Neural cell (in vitro differentiated cells): ENCODE data around the gene IPO8. TPM values are rescaled to one million over a fixed set of nuclear protein-coding genes. Genes with fewer than 3 reads are reported as not detected.

ENCODE experiments used
- H2AFZ ChIP-seq: fragments of 200-600, 300-800 bp; sonication (generic), shearing (Covaris generic); 2 replicates; pipeline ENCODE4 v1.6.0; 2014; ENCODE audit warnings: low read depth, mild to moderate bottlenecking, antibody characterized with exemption, low read length, moderate library complexity
- H3F3A ChIP-seq: fragments of 200-600 bp; shearing (Covaris generic); 2 replicates; pipeline ENCODE4 v1.6.1; 2016; ENCODE audit warnings: mild to moderate bottlenecking, moderate library complexity, mixed read lengths, antibody characterized with exemption, low read length; ENCODE audit not compliant: insufficient read depth, poor library complexity, severe bottlenecking
- H3K27ac ChIP-seq: fragments of 200-600, 300-800 bp; sonication (generic), shearing (Covaris generic); 2 replicates; pipeline ENCODE4 v1.5.1; 2014; ENCODE audit warnings: mild to moderate bottlenecking, low read length, moderate library complexity
- H3K27me3 ChIP-seq: fragments of 300-800, 200-600 bp; sonication (generic), shearing (Covaris generic); 2 replicates; pipeline ENCODE4 v1.6.0; 2014; ENCODE audit warnings: mild to moderate bottlenecking, low read depth, low read length, moderate library complexity; ENCODE audit not compliant: insufficient read depth
- H3K36me3 ChIP-seq: fragments of 300-800, 200-600 bp; sonication (generic), shearing (Covaris generic); 2 replicates; pipeline ENCODE4 v1.5.1; 2014; ENCODE audit warnings: mild to moderate bottlenecking, antibody characterized with exemption, low read length, moderate library complexity; ENCODE audit not compliant: insufficient read depth
- H3K4me2 ChIP-seq: fragments of 300-800, 200-600 bp; sonication (generic), shearing (Covaris generic); 2 replicates; pipeline ENCODE4 v1.6.0; 2014; ENCODE audit warnings: mild to moderate bottlenecking, low read length
- H3K4me3 ChIP-seq: fragments of 300-800, 200-600 bp; sonication (generic), shearing (Covaris generic); 2 replicates; pipeline ENCODE4 v1.5.1; 2014; ENCODE audit warnings: mild to moderate bottlenecking, low read length, moderate library complexity
- H3K79me2 ChIP-seq: fragments of 200-600 bp; shearing (Covaris generic); replicated peaks from 2 replicates; pipeline ENCODE4 v1.6.0; 2014; ENCODE audit warnings: mild to moderate bottlenecking, low read length, moderate library complexity; ENCODE audit not compliant: insufficient read depth
- H3K9ac ChIP-seq: fragments of 300-800, 200-600 bp; sonication (generic), shearing (Covaris generic); 2 replicates; pipeline ENCODE4 v1.6.1; 2016; ENCODE audit warnings: mild to moderate bottlenecking, low read length, mixed read lengths
- H3K9me2 ChIP-seq: fragments of 200-600 bp; shearing (Covaris generic); 2 replicates; pipeline ENCODE4 v1.6.1; 2016; ENCODE audit warnings: mild to moderate bottlenecking, low read length, mixed read lengths; ENCODE audit not compliant: insufficient read depth
- H3K9me3 ChIP-seq: fragments of 200-600, 300-800 bp; sonication (generic), shearing (Covaris generic); 2 replicates; pipeline ENCODE4 v1.6.1; 2016; ENCODE audit warnings: mild to moderate bottlenecking, mixed run types, low read length, moderate library complexity, mixed read lengths
- H4K20me1 ChIP-seq: fragments of 200-600 bp; shearing (Covaris generic); 2 replicates; pipeline ENCODE4 v1.6.1; 2016; ENCODE audit warnings: mild to moderate bottlenecking, mixed run types; ENCODE audit not compliant: insufficient read depth
- CTCF ChIP-seq: fragments of 450-650 bp; IDR thresholded peaks from 2 replicates; pipeline ENCODE4 v1.5.1; 2014; ENCODE audit warnings: antibody characterized with exemption, mild to moderate bottlenecking, moderate library complexity; ENCODE audit not compliant: poor library complexity, severe bottlenecking
- EP300 ChIP-seq: fragments of 450-650 bp; conservative IDR thresholded peaks from 2 replicates; pipeline ENCODE4 v1.6.1; 2014; ENCODE audit warnings: antibody characterized with exemption, mild to moderate bottlenecking, moderate library complexity; ENCODE audit not compliant: poor library complexity, severe bottlenecking
- EZH2 ChIP-seq: fragments of 200-600, 300-800 bp; shearing (Covaris generic), sonication (generic); IDR thresholded peaks from 2 replicates; pipeline ENCODE4 v1.6.1; 2014; ENCODE audit warnings: antibody characterized with exemption, low read length, borderline replicate concordance, mild to moderate bottlenecking; ENCODE audit not compliant: insufficient read depth, poor library complexity, severe bottlenecking
- MXI1 ChIP-seq: fragments of 450-650 bp; conservative IDR thresholded peaks from 2 replicates; pipeline ENCODE4 v1.6.1; 2014; ENCODE audit warnings: antibody characterized with exemption, mild to moderate bottlenecking; ENCODE audit not compliant: poor library complexity, severe bottlenecking
- POLR2AphosphoS5 ChIP-seq: IDR thresholded peaks from 2 replicates; pipeline ENCODE4 v1.6.1; 2012
- RAD21 ChIP-seq: fragments of 450-650 bp; conservative IDR thresholded peaks from 2 replicates; pipeline ENCODE4 v1.6.1; 2014; ENCODE audit warnings: antibody characterized with exemption, mild to moderate bottlenecking, moderate library complexity
- REST ChIP-seq: IDR thresholded peaks from 2 replicates; pipeline ENCODE4 v1.6.1; 2012; ENCODE audit warnings: borderline replicate concordance
- SMC3 ChIP-seq: fragments of 450-650 bp; conservative IDR thresholded peaks from 2 replicates; pipeline ENCODE4 v1.6.1; 2014; ENCODE audit warnings: antibody characterized with exemption, mild to moderate bottlenecking, moderate library complexity; ENCODE audit not compliant: poor library complexity
- TAF1 ChIP-seq: IDR thresholded peaks from 2 replicates; pipeline ENCODE4 v1.6.1; 2012; ENCODE audit warnings: low read depth
- polyA plus RNA-seq: library from polyadenylated mRNA; depleted of rRNA; stranded (reverse); fragments of >200 nt; gene quantifications from 2 replicates; pipeline ENCODE4 v1.2.3, GENCODE V29; 2014

Gene IPO8
- polyA plus RNA-seq, 1 donor from 2014 or later: 18.8 TPM

GRCh38 chr12:30630076-30630978 is 65.3 kb downstream of the IPO8 start:
- Histone ChIP-seq H3K27ac (no peak overlapping the region), H3K79me2 (no peaks in the 10 kb centered on the region), H4K20me1 (no peaks in the 10 kb centered on the region), H3K4me3 (no peak overlapping the region), H3K9ac (no peak overlapping the region), H3F3A (no peaks in the 10 kb centered on the region), H2AFZ (no peak overlapping the region), H3K9me2 (peaks cover 3% of the 10 kb centered on the region), H3K36me3 (peaks cover 4% of the 10 kb centered on the region), H3K9me3 (no peaks in the 10 kb centered on the region), H3K27me3 (no peaks in the 10 kb centered on the region), H3K4me2 (no peak overlapping the region)
- no peak for TF ChIP-seq REST
- no peak for TF ChIP-seq EP300
- no peak for TF ChIP-seq CTCF
- no peak for TF ChIP-seq RAD21
- no peak for TF ChIP-seq SMC3
- TF ChIP-seq TAF1: no peak
- TF ChIP-seq POLR2AphosphoS5: no peak
- no peak for TF ChIP-seq EZH2
- TF ChIP-seq MXI1: no peak

GRCh38 chr12:30626847-30627246 is 68.8 kb downstream of the IPO8 start:
- no peak overlapping the region for H3K9ac ChIP-seq
- TF ChIP-seq RAD21: no peak
- H3K79me2 ChIP-seq: no peaks in the 10 kb centered on the region
- no peaks in the 10 kb centered on the region for H3K9me3 ChIP-seq
- H3F3A ChIP-seq: no peaks in the 10 kb centered on the region
- no peaks in the 10 kb centered on the region for H3K27me3 ChIP-seq
- H3K4me3 ChIP-seq: no peak overlapping the region
- H3K36me3 ChIP-seq: no peaks in the 10 kb centered on the region
- H3K9me2 ChIP-seq: no peaks in the 10 kb centered on the region
- H4K20me1 ChIP-seq: no peaks in the 10 kb centered on the region
- no peak overlapping the region for H3K4me2 ChIP-seq
- no peak overlapping the region for H3K27ac ChIP-seq
- H2AFZ ChIP-seq: no peak overlapping the region
